HepG2 (cell line): ENCODE measurements around the gene MINAR2.

Experiments
- NFIC ChIP-seq: IDR thresholded peaks from 2 replicates; pipeline ENCODE4 v1.6.1; 2012; ENCODE audit warnings: mild to moderate bottlenecking, low read length, inconsistent platforms
- POLR2A ChIP-seq, 2 experiments: IDR thresholded peaks; 2 replicates each; pipeline ENCODE4 v1.6.1; 2011; ENCODE audit warnings: low read depth in 2 of 2, low read length in 2 of 2, mild to moderate bottlenecking in 1 of 2, moderate library complexity in 1 of 2; ENCODE audit not compliant: insufficient read depth in 1 of 2
- RAD21 ChIP-seq: fragments of 450-650 bp; formaldehyde crosslinking; IDR thresholded peaks from 2 replicates; pipeline ENCODE4 v1.5.0; 2020; ENCODE audit warnings: mild to moderate bottlenecking
- TF ChIP-seq, protein P1 (sequence below): sonication (generic); formaldehyde crosslinking; conservative IDR thresholded peaks from 2 replicates; pipeline ENCODE4 v1.4.0; 2020; ENCODE audit warnings: mild to moderate bottlenecking, missing genetic modification reagents, moderate library complexity
- TF ChIP-seq, protein P2 (sequence below): sonication (generic); formaldehyde crosslinking; IDR thresholded peaks from 2 replicates; pipeline ENCODE4 v1.4.0; 2020; ENCODE audit warnings: missing genetic modification reagents
- TF ChIP-seq, protein P3 (sequence below), 2 experiments: IDR thresholded peaks; 2 replicates each; pipeline ENCODE4 v1.6.1; 2011 to 2012; ENCODE audit warnings: low read length in 2 of 2, borderline replicate concordance in 1 of 2, low read depth in 1 of 2, mild to moderate bottlenecking in 1 of 2, moderate library complexity in 1 of 2
- TF ChIP-seq, protein P4 (sequence below): IDR thresholded peaks from 2 replicates; pipeline ENCODE4 v1.6.1; 2012; ENCODE audit warnings: inconsistent platforms

GRCh38 chr5:129771058-129771838, 23.4 kb downstream of the MINAR2 start:
- TF ChIP-seq, protein P1, sequence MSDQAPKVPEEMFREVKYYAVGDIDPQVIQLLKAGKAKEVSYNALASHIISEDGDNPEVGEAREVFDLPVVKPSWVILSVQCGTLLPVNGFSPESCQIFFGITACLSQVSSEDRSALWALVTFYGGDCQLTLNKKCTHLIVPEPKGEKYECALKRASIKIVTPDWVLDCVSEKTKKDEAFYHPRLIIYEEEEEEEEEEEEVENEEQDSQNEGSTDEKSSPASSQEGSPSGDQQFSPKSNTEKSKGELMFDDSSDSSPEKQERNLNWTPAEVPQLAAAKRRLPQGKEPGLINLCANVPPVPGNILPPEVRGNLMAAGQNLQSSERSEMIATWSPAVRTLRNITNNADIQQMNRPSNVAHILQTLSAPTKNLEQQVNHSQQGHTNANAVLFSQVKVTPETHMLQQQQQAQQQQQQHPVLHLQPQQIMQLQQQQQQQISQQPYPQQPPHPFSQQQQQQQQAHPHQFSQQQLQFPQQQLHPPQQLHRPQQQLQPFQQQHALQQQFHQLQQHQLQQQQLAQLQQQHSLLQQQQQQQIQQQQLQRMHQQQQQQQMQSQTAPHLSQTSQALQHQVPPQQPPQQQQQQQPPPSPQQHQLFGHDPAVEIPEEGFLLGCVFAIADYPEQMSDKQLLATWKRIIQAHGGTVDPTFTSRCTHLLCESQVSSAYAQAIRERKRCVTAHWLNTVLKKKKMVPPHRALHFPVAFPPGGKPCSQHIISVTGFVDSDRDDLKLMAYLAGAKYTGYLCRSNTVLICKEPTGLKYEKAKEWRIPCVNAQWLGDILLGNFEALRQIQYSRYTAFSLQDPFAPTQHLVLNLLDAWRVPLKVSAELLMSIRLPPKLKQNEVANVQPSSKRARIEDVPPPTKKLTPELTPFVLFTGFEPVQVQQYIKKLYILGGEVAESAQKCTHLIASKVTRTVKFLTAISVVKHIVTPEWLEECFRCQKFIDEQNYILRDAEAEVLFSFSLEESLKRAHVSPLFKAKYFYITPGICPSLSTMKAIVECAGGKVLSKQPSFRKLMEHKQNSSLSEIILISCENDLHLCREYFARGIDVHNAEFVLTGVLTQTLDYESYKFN (CRISPR knock-in tag) = no peak
- no peak for TF ChIP-seq RAD21
- TF ChIP-seq, protein P2, sequence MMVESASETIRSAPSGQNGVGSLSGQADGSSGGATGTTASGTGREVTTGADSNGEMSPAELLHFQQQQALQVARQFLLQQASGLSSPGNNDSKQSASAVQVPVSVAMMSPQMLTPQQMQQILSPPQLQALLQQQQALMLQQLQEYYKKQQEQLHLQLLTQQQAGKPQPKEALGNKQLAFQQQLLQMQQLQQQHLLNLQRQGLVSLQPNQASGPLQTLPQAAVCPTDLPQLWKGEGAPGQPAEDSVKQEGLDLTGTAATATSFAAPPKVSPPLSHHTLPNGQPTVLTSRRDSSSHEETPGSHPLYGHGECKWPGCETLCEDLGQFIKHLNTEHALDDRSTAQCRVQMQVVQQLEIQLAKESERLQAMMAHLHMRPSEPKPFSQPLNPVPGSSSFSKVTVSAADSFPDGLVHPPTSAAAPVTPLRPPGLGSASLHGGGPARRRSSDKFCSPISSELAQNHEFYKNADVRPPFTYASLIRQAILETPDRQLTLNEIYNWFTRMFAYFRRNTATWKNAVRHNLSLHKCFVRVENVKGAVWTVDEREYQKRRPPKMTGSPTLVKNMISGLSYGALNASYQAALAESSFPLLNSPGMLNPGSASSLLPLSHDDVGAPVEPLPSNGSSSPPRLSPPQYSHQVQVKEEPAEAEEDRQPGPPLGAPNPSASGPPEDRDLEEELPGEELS = no peak
- no peak for TF ChIP-seq POLR2A (IDR thresholded peaks at IDR 0.05; ENCODE audit: insufficient read depth in 1 of 2, low read depth in 2 of 2, low read length in 2 of 2)
- no peak for TF ChIP-seq NFIC
- TF ChIP-seq, protein P3, sequence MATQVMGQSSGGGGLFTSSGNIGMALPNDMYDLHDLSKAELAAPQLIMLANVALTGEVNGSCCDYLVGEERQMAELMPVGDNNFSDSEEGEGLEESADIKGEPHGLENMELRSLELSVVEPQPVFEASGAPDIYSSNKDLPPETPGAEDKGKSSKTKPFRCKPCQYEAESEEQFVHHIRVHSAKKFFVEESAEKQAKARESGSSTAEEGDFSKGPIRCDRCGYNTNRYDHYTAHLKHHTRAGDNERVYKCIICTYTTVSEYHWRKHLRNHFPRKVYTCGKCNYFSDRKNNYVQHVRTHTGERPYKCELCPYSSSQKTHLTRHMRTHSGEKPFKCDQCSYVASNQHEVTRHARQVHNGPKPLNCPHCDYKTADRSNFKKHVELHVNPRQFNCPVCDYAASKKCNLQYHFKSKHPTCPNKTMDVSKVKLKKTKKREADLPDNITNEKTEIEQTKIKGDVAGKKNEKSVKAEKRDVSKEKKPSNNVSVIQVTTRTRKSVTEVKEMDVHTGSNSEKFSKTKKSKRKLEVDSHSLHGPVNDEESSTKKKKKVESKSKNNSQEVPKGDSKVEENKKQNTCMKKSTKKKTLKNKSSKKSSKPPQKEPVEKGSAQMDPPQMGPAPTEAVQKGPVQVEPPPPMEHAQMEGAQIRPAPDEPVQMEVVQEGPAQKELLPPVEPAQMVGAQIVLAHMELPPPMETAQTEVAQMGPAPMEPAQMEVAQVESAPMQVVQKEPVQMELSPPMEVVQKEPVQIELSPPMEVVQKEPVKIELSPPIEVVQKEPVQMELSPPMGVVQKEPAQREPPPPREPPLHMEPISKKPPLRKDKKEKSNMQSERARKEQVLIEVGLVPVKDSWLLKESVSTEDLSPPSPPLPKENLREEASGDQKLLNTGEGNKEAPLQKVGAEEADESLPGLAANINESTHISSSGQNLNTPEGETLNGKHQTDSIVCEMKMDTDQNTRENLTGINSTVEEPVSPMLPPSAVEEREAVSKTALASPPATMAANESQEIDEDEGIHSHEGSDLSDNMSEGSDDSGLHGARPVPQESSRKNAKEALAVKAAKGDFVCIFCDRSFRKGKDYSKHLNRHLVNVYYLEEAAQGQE (IDR thresholded peaks at IDR 0.05; ENCODE audit: borderline replicate concordance in 1 of 2, low read depth in 1 of 2, low read length in 2 of 2) = no peak
- TF ChIP-seq, protein P4, sequence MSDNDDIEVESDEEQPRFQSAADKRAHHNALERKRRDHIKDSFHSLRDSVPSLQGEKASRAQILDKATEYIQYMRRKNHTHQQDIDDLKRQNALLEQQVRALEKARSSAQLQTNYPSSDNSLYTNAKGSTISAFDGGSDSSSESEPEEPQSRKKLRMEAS = no peak
